ENCODE results near the gene ABHD6.

Gene ABHD6

DNA sequence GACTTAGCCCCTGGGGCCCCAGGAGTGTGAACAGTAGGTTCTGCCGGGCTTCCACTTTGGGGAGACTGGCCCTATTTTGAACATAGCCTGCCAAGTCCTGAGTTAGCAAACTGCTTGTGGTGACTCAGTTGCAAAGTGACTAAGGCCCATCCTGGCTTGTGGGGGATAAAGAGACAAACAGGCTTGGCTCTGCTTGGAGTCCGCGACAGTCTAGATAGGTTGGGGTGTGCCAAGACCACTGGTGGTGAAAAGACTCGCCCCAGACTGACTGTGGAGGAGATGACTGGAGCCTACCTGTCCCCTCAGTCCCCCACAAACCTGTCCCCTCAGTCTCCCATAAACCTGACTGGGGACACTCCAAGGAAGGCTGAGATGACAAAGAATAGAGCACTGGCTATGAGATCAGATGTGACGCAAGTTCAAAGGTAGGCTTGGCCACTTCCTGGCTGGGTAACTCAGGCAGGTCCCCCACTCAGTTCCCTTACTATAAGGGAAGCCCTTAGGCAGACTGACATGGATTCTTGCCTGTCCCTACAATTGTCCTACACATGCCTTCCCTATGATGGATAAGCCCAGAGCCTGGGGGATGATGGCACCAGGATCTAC lies 31.1 kb upstream of the ABHD6 start:
- TF ChIP-seq, protein P1, sequence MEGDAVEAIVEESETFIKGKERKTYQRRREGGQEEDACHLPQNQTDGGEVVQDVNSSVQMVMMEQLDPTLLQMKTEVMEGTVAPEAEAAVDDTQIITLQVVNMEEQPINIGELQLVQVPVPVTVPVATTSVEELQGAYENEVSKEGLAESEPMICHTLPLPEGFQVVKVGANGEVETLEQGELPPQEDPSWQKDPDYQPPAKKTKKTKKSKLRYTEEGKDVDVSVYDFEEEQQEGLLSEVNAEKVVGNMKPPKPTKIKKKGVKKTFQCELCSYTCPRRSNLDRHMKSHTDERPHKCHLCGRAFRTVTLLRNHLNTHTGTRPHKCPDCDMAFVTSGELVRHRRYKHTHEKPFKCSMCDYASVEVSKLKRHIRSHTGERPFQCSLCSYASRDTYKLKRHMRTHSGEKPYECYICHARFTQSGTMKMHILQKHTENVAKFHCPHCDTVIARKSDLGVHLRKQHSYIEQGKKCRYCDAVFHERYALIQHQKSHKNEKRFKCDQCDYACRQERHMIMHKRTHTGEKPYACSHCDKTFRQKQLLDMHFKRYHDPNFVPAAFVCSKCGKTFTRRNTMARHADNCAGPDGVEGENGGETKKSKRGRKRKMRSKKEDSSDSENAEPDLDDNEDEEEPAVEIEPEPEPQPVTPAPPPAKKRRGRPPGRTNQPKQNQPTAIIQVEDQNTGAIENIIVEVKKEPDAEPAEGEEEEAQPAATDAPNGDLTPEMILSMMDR (IDR thresholded peaks at IDR 0.05; ENCODE audit: insufficient read depth, low read depth, low read length, missing control alignments) = no peak
- H3K4me3 ChIP-seq (ENCODE audit: low read length) = no peak overlapping the region
- peak; percentile 81 for DNase-seq (ENCODE audit: low read depth)

DNA sequence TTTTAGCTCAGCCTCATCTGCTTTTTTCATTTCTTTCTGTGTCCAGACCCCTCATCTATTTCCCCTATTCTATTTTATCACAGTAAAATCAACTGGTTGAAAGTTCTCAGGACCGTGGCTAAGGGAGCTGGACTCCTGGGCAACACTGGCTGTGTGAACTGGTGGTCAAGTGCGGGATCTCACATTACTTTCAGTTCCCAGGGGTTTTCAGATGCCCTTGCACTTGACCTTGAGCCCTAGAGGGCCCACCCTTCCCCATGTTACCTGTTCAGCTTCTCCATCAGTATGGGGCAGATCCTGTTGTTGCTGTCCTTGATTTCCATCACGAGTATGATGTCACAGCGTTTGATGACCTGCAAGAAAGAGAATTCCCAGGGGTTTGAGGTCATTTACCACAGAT lies 29.6 kb upstream of the ABHD6 start:
- TF ChIP-seq, protein P1 (IDR thresholded peaks at IDR 0.05; ENCODE audit: insufficient read depth, low read depth, low read length, missing control alignments) = no peak
- no peak overlapping the region for H3K4me3 ChIP-seq (ENCODE audit: low read length)
- no peak for DNase-seq (ENCODE audit: low read depth)

DNA sequence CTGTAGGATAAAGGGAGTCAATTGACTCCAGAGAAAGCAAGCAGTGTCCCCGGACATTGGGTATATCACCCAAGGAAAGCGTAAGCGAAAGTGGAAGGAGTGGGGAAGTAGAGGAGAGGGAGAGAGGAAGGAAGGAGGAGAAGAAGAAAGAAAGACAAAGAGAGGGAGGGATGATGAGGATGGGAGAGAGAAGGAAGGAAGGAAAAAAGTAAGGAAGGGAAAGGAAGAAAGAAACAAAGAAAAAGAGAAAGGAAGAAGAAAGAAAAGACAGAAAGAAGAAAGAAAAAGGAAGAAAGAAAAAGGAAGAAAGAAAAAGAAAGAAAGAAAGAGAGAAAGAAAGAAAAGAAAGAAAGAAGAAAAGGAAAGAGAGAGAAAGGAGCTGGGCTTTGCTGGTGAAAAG lies 27.7 kb upstream of the ABHD6 start:
- no peak overlapping the region for H3K4me3 ChIP-seq (ENCODE audit: low read length)
- DNase-seq (ENCODE audit: low read depth) = no peak
- TF ChIP-seq, protein P1 (IDR thresholded peaks at IDR 0.05; ENCODE audit: insufficient read depth, low read depth, low read length, missing control alignments) = no peak

DNA sequence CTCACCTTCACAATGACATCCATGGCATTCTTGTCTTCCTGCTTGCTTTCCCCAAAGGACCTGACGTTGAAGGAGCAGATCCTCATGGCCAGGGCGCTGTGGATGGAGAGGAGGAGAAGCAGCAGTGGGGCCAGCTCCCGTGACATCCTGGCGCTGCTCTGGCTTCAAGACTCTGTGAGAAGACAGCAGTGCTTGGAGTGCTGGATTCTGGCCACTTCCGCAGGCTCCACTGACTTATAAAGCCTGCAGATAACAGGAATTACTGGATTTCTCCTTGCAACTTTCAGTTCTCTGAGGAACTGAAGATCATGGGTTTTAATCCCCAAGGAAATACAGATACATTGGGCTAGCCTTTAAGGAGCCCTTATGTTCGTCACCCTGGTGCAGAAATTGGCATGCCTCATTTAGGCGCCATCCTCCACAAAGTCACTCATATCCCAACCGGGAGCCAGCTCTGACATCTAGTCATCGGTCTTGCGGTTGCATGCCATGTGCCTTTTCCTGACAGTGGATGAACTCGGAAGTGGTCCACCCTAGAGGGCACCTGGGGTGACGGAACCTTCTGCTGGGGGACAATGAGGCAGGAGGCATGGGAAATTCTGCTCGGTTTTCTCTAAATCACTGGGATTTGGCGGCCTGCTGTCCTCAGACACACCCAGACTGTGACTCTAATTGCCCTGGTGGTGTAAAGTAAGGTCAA lies 26.7 kb upstream of the ABHD6 start, which contains the start of gene DNASE1L3:
TSS of gene DNASE1L3 (minus strand) at position 212 of the 700 bp plus-strand sequence. CDS start at position 146, 66 bp downstream.
- H3K4me3 ChIP-seq (ENCODE audit: low read length) = no peak within 1 kb of the TSS
- DNase-seq (ENCODE audit: low read depth) = no peak
- TF ChIP-seq, protein P1 (IDR thresholded peaks at IDR 0.05; ENCODE audit: insufficient read depth, low read depth, low read length, missing control alignments) = no peak

DNA sequence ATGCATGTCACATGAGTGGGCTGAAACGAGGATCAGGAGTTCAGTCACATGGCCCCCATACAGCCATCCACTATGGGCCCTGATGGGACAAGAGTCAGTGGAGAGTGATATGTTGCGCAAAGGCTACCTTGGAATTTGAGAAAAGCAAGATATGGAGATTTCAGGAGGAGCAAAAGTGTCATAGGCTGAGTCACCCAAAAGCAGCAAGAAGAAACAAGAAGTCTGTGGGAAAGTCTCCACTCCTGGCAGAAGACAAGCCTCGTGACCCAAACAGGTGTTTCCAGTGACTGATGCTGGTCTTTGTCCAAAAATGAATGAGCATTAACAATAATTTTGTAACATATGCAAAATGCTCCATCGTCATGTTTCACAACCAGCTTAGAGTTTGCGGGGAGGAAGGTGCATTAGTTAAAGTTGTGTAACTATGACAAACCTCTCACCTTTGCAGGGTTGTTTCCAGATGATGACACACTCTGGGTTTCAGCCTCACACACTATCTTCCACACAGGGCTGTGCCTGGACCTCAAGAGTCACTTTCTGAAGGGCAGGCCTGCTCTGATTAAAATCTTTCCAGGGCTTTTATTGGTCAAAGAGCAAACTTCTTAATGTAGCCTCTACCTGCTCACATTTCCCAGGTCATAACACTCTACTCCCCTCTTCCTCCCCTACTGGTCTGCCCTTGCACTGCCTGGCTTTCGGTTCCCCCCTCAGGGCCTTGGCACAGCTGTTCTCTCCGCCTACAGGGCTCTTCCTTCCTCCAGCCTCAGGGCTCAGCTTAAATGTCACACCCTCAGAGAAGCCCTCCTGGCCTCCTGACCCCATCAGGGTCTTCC lies 22.9 kb upstream of the ABHD6 start:
- H3K4me3 ChIP-seq (ENCODE audit: low read length) = no peak overlapping the region
- peak; percentile 99 for DNase-seq (ENCODE audit: low read depth)
- TF ChIP-seq, protein P1 (IDR thresholded peaks at IDR 0.05; ENCODE audit: insufficient read depth, low read depth, low read length, missing control alignments) = no peak

DNA sequence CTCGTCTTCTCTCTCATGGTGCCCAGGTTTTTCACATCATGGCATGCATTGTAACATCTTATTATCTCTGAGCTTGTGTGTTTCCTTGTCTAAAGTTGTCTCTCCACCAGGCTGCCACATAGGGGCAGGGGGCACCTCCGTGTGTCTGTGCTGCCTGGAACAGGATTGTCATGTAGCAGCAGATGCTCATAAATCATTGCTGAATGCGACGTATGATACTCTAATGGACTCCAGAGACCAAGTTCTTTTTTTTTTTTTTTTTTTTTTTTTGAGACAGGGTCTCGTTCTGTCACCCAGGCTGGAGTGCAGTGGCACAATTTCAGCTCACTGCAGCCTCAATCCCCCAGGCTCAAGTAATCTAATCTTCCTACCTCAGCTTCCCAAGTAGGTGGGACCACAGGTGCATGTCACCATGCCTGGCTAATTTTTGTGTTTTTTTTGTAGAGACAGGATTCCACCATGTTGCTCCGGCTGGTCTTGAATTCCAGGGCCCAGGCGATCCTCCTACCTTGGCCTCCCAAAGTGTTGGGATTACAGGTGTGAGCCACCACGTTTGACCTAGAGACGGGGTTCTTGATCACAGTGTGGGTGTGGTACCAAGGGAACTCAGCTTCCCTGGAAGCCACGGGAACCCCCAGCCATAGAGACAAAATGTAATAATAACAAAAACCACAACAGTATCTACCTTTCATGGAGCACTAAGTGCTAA lies 22.1 kb upstream of the ABHD6 start:
- H3K4me3 ChIP-seq (ENCODE audit: low read length) = no peak overlapping the region
- TF ChIP-seq, protein P1 (IDR thresholded peaks at IDR 0.05; ENCODE audit: insufficient read depth, low read depth, low read length, missing control alignments) = no peak
- DNase-seq (ENCODE audit: low read depth) = no peak

All from epithelial cell of esophagus (primary cell).